ENCODE data around the gene GRWD1.

DNA sequence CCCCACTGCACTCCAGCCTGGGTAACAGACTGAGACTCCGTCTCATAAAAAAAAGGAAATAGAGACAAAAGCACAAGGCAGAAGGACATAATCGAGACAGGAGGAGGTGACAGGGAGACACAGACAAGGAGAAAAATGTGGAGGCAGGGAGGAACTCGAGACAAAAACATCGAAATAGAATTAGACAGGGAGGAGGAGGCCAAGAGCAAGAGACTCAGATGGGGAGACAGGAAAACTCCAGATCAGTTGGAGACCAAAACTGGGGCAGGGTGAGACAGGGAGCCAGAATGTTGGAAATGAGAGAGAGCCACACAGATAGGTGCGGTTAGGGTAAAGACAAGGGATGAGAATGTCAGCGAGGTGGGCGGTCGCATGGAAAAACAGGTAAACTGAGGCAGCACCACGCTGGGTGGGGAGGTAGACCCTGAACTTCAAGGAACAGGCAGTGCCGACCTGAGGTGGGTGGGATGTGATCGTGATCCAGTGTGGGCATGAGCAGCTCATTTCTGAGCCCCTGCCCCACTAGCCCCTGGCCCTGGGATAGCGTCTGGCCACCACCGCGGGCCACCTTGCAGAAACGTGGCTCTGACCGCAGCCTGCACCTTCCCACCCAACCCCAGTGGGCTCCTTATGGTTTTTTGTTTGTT, 38.6 kb downstream of the GRWD1 start:
- no peak for TF ChIP-seq POLR2AphosphoS5 (IDR thresholded peaks at IDR 0.05; ENCODE audit: borderline replicate concordance, low read depth, low read length)
- no peak for TF ChIP-seq EZH2 (IDR thresholded peaks at IDR 0.05)
- TF ChIP-seq FOXP2 (optimal IDR thresholded peaks at IDR 0.05; ENCODE audit: control extremely low read depth, extremely low read length, insufficient read depth), result no peak

Data from SK-N-MC (cell line).